HG03439 (cell line): ENCODE data around the gene INPP1.

Experiments
- ATAC-seq: cut with Tn5 transposase; IDR thresholded peaks from one replicate; pipeline ENCODE4 v1.9.1; 2021; ENCODE audit warnings: mild to moderate bottlenecking, moderate library complexity; ENCODE audit not compliant: unreplicated experiment

The INPP1 gene

GRCh38 chr2:190407662-190408537 is 64.5 kb downstream of the INPP1 start, which contains the start of gene MFSD6:
MFSD6 (plus strand) TSS chr2:190408355; CDS start chr2:190436030, 27,675 bp downstream.
- peak; percentile 52 for ATAC-seq

GRCh38 chr2:190408538-190409271 is 65.3 kb downstream of the INPP1 start:
- ATAC-seq, result peak; percentile 58

GRCh38 chr2:190409616-190410015 is 66.2 kb downstream of the INPP1 start:
- no peak for ATAC-seq

- no peak for ATAC-seq
Observed at GRCh38 chr2:190410166-190410565, 66.8 kb downstream of the INPP1 start.

GRCh38 chr2:190412966-190413365 is 69.6 kb downstream of the INPP1 start:
- no peak for ATAC-seq

GRCh38 chr2:190413421-190413820 is 70.0 kb downstream of the INPP1 start:
- no peak for ATAC-seq

- ATAC-seq, result no peak
Observed at GRCh38 chr2:190415251-190415650, 71.9 kb downstream of the INPP1 start.

GRCh38 chr2:190415794-190416775 is 72.7 kb downstream of the INPP1 start:
- no peak for ATAC-seq

- ATAC-seq, result no peak
Observed at GRCh38 chr2:190417045-190417842, 73.9 kb downstream of the INPP1 start.

- no peak for ATAC-seq
Observed at GRCh38 chr2:190418727-190419126, 75.3 kb downstream of the INPP1 start.

GRCh38 chr2:190420801-190421200 is 77.4 kb downstream of the INPP1 start:
- ATAC-seq, result no peak
